B cell (primary cell): ENCODE results near the gene BCAS4. TPM values are rescaled to one million over a fixed set of nuclear protein-coding genes. Genes with fewer than 3 reads are reported as not detected.

Experiments
- ATAC-seq: fragments of 200-7000 bp; cut with Tn5 transposase; one replicate; pipeline ENCODE4 v1.10.0; 2021; ENCODE audit warnings: low read depth, mild to moderate bottlenecking, moderate number of reproducible peaks, moderate library complexity
- CTCF ChIA-PET: fragments of 350-600 bp; sonication (Branson Sonifier 250); formaldehyde crosslinking; loops from one replicate; lab custom pipeline; 2021; ENCODE audit warnings: antibody characterized with exemption, inconsistent platforms; lab: Charles Lee
- POLR2A ChIA-PET: fragments of 350-600 bp; sonication (Branson Sonifier 250); formaldehyde crosslinking; loops from one replicate; lab custom pipeline; 2021; ENCODE audit warnings: antibody characterized with exemption; lab: Charles Lee
- DNase-seq: peaks from one replicate; pipeline ENCODE4 v3.0.0; 2013
- H2AFZ ChIP-seq: 2 replicates; pipeline ENCODE4 v1.6.1; 2012; ENCODE audit warnings: mild to moderate bottlenecking, low read depth, low read length; ENCODE audit not compliant: insufficient read depth, poor library complexity, severe bottlenecking
- H3K27ac ChIP-seq, 2 donors: 1 replicate in 1 of 2; 2 replicates in 1 of 2; pipeline ENCODE4 v1.5.1; 2012 to 2013; ENCODE audit warnings: low read length in 2 of 2, mild to moderate bottlenecking in 2 of 2, moderate library complexity in 1 of 2
- H3K27me3 ChIP-seq, 4 experiments: fragments of 200-600 bp in 1 of 4; sonication (generic) in 1 of 4; replicated peaks in 1 of 4; 1 replicate in 2 of 4; 2 replicates in 2 of 4; pipeline versions ENCODE4 v1.6.1 to v1.7.0; 2013 to 2016; ENCODE audit warnings: low read length in 3 of 4, mild to moderate bottlenecking in 2 of 4, mixed read lengths in 1 of 4, moderate library complexity in 1 of 4; ENCODE audit not compliant: insufficient read depth in 4 of 4, control insufficient read depth in 3 of 4; ENCODE audit errors: control extremely low read depth in 1 of 4
- H3K36me3 ChIP-seq, 2 experiments: replicated peaks in 1 of 2; 1 replicate in 1 of 2; 2 replicates in 1 of 2; pipeline versions ENCODE4 v1.6.1 to v1.7.1; 2013; ENCODE audit warnings: low read length in 1 of 2; ENCODE audit not compliant: insufficient read depth in 2 of 2, control insufficient read depth in 1 of 2; ENCODE audit errors: control extremely low read depth in 1 of 2, extremely low read depth in 1 of 2
- H3K4me1 ChIP-seq, 2 donors: fragments of 200-600 bp in 1 of 2; sonication (generic) in 1 of 2; 1 replicate in 1 of 2; 2 replicates in 1 of 2; pipeline versions ENCODE4 v1.5.1 to v1.6.1; 2013 to 2017; ENCODE audit warnings: low read length in 2 of 2; ENCODE audit not compliant: control insufficient read depth in 2 of 2, insufficient read depth in 2 of 2
- H3K4me2 ChIP-seq: replicated peaks from 2 replicates; pipeline ENCODE3; 2012; ENCODE audit warnings: mild to moderate bottlenecking, low read depth, low read length; ENCODE audit not compliant: poor library complexity, severe bottlenecking
- H3K4me3 ChIP-seq, 5 experiments: fragments of 200-600 bp in 1 of 5; sonication (generic) in 1 of 5; 1 replicate in 3 of 5; 2 replicates in 2 of 5; pipeline versions ENCODE4 v1.5.1 to v1.7.0; 2011 to 2016; ENCODE audit warnings: low read length in 4 of 5, mild to moderate bottlenecking in 4 of 5, low read depth in 2 of 5, control low read depth in 1 of 5, moderate library complexity in 1 of 5; ENCODE audit not compliant: insufficient read depth in 1 of 5; ENCODE audit errors: control extremely low read depth in 1 of 5, extremely low read depth in 1 of 5
- H3K79me2 ChIP-seq: fragments of 200-600 bp; sonication (generic); one replicate; pipeline ENCODE4 v1.6.0; 2016; ENCODE audit warnings: low read length; ENCODE audit not compliant: control insufficient read depth, insufficient read depth
- H3K9ac ChIP-seq: fragments of 200-600 bp; sonication (generic); 2 replicates; pipeline ENCODE4 v1.6.1; 2017; ENCODE audit warnings: mild to moderate bottlenecking, low read length, moderate library complexity
- H3K9me3 ChIP-seq, 3 donors: one replicate each; pipeline versions ENCODE4 v1.6.1 to v1.7.1; 2013; ENCODE audit warnings: low read length in 2 of 3; ENCODE audit not compliant: control insufficient read depth in 2 of 3, insufficient read depth in 1 of 3; ENCODE audit errors: control extremely low read depth in 1 of 3
- H4K20me1 ChIP-seq: 2 replicates; pipeline ENCODE4 v1.6.0; 2012; ENCODE audit warnings: mild to moderate bottlenecking, low read length; ENCODE audit not compliant: insufficient read depth, control insufficient read depth, poor library complexity, severe bottlenecking
- H3K27ac Mint-ChIP-seq: one replicate; pipeline ENCODE4 v1.8.0; 2021; ENCODE audit warnings: mixed read lengths
- H3K27me3 Mint-ChIP-seq: one replicate; pipeline ENCODE4 v1.8.0; 2021; ENCODE audit warnings: mixed read lengths
- H3K4me1 Mint-ChIP-seq: one replicate; pipeline ENCODE4 v1.8.0; 2021; ENCODE audit warnings: mixed read lengths
- H3K4me3 Mint-ChIP-seq: one replicate; pipeline ENCODE4 v1.8.0; 2021; ENCODE audit warnings: mixed read lengths
- H3K9me3 Mint-ChIP-seq: one replicate; pipeline ENCODE4 v1.8.0; 2022; ENCODE audit warnings: mixed read lengths; ENCODE audit not compliant: insufficient read depth
- CTCF ChIP-seq: fragments of 200-600 bp; IDR thresholded peaks from one replicate; pipeline ENCODE4 v1.8.0; 2022; ENCODE audit warnings: antibody characterized with exemption, mild to moderate bottlenecking
- EZH2 ChIP-seq: IDR thresholded peaks from 2 replicates; pipeline ENCODE4 v1.6.1; 2012; ENCODE audit warnings: borderline replicate concordance, low read depth, mild to moderate bottlenecking, moderate library complexity, low read length; ENCODE audit not compliant: insufficient read depth, poor library complexity, severe bottlenecking
- WGBS: methylation state at CpG from one replicate; pipeline ENCODE4 v1.1.5; 2013; ENCODE audit warnings: missing lambda C conversion rate; ENCODE audit not compliant: insufficient coverage; 5-methylcytosine and 5-hydroxymethylcytosine counted together
- intact Hi-C: fragments of 100-400 bp; cut with micrococcal nuclease; formaldehyde crosslinking; loops from one replicate; pipeline ENCODE4 v1.10.0; 2022
- polyA plus RNA-seq: library from polyadenylated mRNA; depleted of rRNA; stranded (reverse); fragments of >200 nt; gene quantifications from 2 replicates; pipeline ENCODE4 v1.2.3, GENCODE V29; 2012
- total RNA-seq, 2 donors: library from RNA; stranded (reverse); fragments of 120-200 nt in 1 of 2; gene quantifications; 1 replicate in 1 of 2; 2 replicates in 1 of 2; pipeline versions ENCODE4 v1.2.3 to v1.2.4, GENCODE V29; 2013 to 2022

BCAS4 gene
- total and polyA plus RNA-seq, 2 donors (not counting 1 experiment from before 2014, with no cell fraction given): 44.8 to 88.2 TPM

GRCh38 chr20:50859161-50859560 lies 64.3 kb downstream of the BCAS4 start:
- POLR2A ChIA-PET: no interaction called here
- Mint-ChIP-seq H3K27me3 (no peaks in the 10 kb centered on the region), H3K9me3 (no peaks in the 10 kb centered on the region), H3K27ac (peak overlapping the region; percentile 62), H3K4me1 (peaks cover 20% of the 10 kb centered on the region), H3K4me3 (peak overlapping the region; percentile 46)
- CTCF ChIA-PET: interaction anchor here (0.5 kb wide), 1 partner anchor 142 kb away, joined by 4 read pairs; no protein-coding TSS in a partner anchor
- ATAC-seq: no peak
- peaks cover 0 to 45% of the 10 kb centered on the region in 2 experiments for H3K36me3 ChIP-seq
- no peak overlapping the region for H2AFZ ChIP-seq
- DNase-seq: no peak
- H3K27ac ChIP-seq: no peak overlapping the region
- intact Hi-C loops: no loop called here
- no peak overlapping the region for H3K4me3 ChIP-seq
- peak overlapping the region; percentile 23 for H3K4me2 ChIP-seq
- H3K4me1 ChIP-seq: peaks cover 5 to 16% of the 10 kb centered on the region in 2 donors
- peaks cover 80% of the 10 kb centered on the region for H3K79me2 ChIP-seq
- H3K9ac ChIP-seq: no peak overlapping the region
- H3K9me3 ChIP-seq: no peaks in the 10 kb centered on the region
- H3K27me3 ChIP-seq: no peaks in the 10 kb centered on the region
- H4K20me1 ChIP-seq: peaks cover 76% of the 10 kb centered on the region
- TF ChIP-seq EZH2 (no peak), CTCF (no peak)
- WGBS: 53% methylated on average over 10 of the region's 10 CpGs

- ChIA-PET POLR2A (no interaction called here), CTCF (no interaction called here)
- peaks cover 5 to 16% of the 10 kb centered on the region in 2 donors for H3K4me1 ChIP-seq
- H3K4me3 ChIP-seq: no peak overlapping the region
- H3K4me3 Mint-ChIP-seq: no peak overlapping the region
- TF ChIP-seq CTCF (no peak), EZH2 (no peak)
- peaks cover 17% of the 10 kb centered on the region for H3K4me1 Mint-ChIP-seq
- no peak overlapping the region for H3K4me2 ChIP-seq
- H3K36me3 ChIP-seq: peaks cover 0 to 40% of the 10 kb centered on the region in 2 experiments
- over 99% methylated on average over 12 of the region's 12 CpGs for WGBS
- no peaks in the 10 kb centered on the region for H3K9me3 Mint-ChIP-seq
- no peaks in the 10 kb centered on the region for H3K27me3 ChIP-seq
- no peak overlapping the region for H2AFZ ChIP-seq
- peaks cover 77% of the 10 kb centered on the region for H3K79me2 ChIP-seq
- H3K27ac Mint-ChIP-seq: no peak overlapping the region
- DNase-seq: no peak
- peaks cover 66% of the 10 kb centered on the region for H4K20me1 ChIP-seq
- intact Hi-C loops: no loop called here
- no peaks in the 10 kb centered on the region for H3K27me3 Mint-ChIP-seq
- no peak overlapping the region for H3K27ac ChIP-seq
- H3K9me3 ChIP-seq: no peaks in the 10 kb centered on the region
- no peak overlapping the region for H3K9ac ChIP-seq
- no peak for ATAC-seq
These were observed 66.2 kb downstream of the BCAS4 start for GRCh38 chr20:50861012-50861411.
